Measurements from ENCODE around the gene OR2V2. TPM values are rescaled to one million over a fixed set of nuclear protein-coding genes. Genes with fewer than 3 reads are reported as not detected.

Gene OR2V2
- total and polyA plus RNA-seq, 2 donors (not counting 1 experiment from before 2014, with no cell fraction given), result not detected

GRCh38 chr5:181133610-181134231, 13.7 kb upstream of the OR2V2 start:
- intact Hi-C loops (cut with micrococcal nuclease), result no loop called here
- H3K9me3 Mint-ChIP-seq (ENCODE audit: insufficient read depth), result peaks cover 2% of the 10 kb centered on the region
- no peaks in the 10 kb centered on the region for H3K36me3 ChIP-seq (replicated peaks in 1 of 2; ENCODE audit: control extremely low read depth in 1 of 2, control insufficient read depth in 1 of 2, extremely low read depth in 1 of 2, insufficient read depth in 2 of 2, low read length in 1 of 2)
- no peaks in the 10 kb centered on the region for H3K4me1 Mint-ChIP-seq
- H3K4me2 ChIP-seq (replicated peaks; ENCODE audit: low read depth, low read length, poor library complexity, severe bottlenecking), result no peak overlapping the region
- no peaks in the 10 kb centered on the region for H4K20me1 ChIP-seq (ENCODE audit: control insufficient read depth, insufficient read depth, low read length, poor library complexity, severe bottlenecking)
- DNase-seq (no peak), ATAC-seq (ENCODE audit: low read depth) (no peak)
- ChIA-PET POLR2A (no interaction called here), CTCF (interaction anchor here (0.7 kb wide), 1 partner anchor 10 kb away, joined by 3 read pairs; no protein-coding TSS in a partner anchor)
- no peak overlapping the region for H3K4me3 Mint-ChIP-seq
- H3K4me3 ChIP-seq (ENCODE audit: control extremely low read depth in 1 of 5, extremely low read depth in 1 of 5, insufficient read depth in 1 of 5, low read depth in 2 of 5, low read length in 4 of 5), result no peak overlapping the region
- H3K9me3 ChIP-seq (ENCODE audit: control extremely low read depth in 1 of 3, control insufficient read depth in 2 of 3, insufficient read depth in 1 of 3, low read length in 2 of 3), result peaks cover 0 to 16% (median 3%) of the 10 kb centered on the region in 3 donors
- no peak overlapping the region for H3K9ac ChIP-seq (ENCODE audit: low read length)
- H3K27ac Mint-ChIP-seq, result no peak overlapping the region
- peaks cover 0 to 19% (median 7%) of the 10 kb centered on the region in 4 experiments for H3K27me3 ChIP-seq (replicated peaks in 1 of 4; ENCODE audit: control extremely low read depth in 1 of 4, control insufficient read depth in 3 of 4, insufficient read depth in 4 of 4, low read length in 3 of 4)
- TF ChIP-seq EZH2 (IDR thresholded peaks at IDR 0.05; ENCODE audit: borderline replicate concordance, insufficient read depth, low read depth, low read length, poor library complexity, severe bottlenecking) (no peak), CTCF (IDR thresholded peaks at IDR 0.05) (no peak)
- H3K79me2 ChIP-seq (ENCODE audit: control insufficient read depth, insufficient read depth, low read length), result no peaks in the 10 kb centered on the region
- H3K27me3 Mint-ChIP-seq, result peaks cover 41% of the 10 kb centered on the region
- no peaks in the 10 kb centered on the region for H3K4me1 ChIP-seq (ENCODE audit: control insufficient read depth in 2 of 2, insufficient read depth in 2 of 2, low read length in 2 of 2)
- no peak overlapping the region for H3K27ac ChIP-seq (ENCODE audit: low read length in 2 of 2)
- no peak overlapping the region for H2AFZ ChIP-seq (ENCODE audit: insufficient read depth, low read depth, low read length, poor library complexity, severe bottlenecking)
- WGBS (ENCODE audit: insufficient coverage), result 64% methylated on average over 8 of the region's 10 CpGs

GRCh38 chr5:181134259-181134658, 13.1 kb upstream of the OR2V2 start:
- no peak for TF ChIP-seq EZH2 (IDR thresholded peaks at IDR 0.05; ENCODE audit: borderline replicate concordance, insufficient read depth, low read depth, low read length, poor library complexity, severe bottlenecking)
- TF ChIP-seq CTCF (IDR thresholded peaks at IDR 0.05), result no peak
- H3K4me2 ChIP-seq (replicated peaks; ENCODE audit: low read depth, low read length, poor library complexity, severe bottlenecking), result no peak overlapping the region
- no peak overlapping the region for H3K27ac ChIP-seq (ENCODE audit: low read length in 2 of 2)
- Mint-ChIP-seq H3K27me3 (peaks cover 37% of the 10 kb centered on the region), H3K4me1 (no peaks in the 10 kb centered on the region), H3K9me3 (ENCODE audit: insufficient read depth) (peaks cover 3% of the 10 kb centered on the region), H3K4me3 (no peak overlapping the region), H3K27ac (no peak overlapping the region)
- H2AFZ ChIP-seq (ENCODE audit: insufficient read depth, low read depth, low read length, poor library complexity, severe bottlenecking), result no peak overlapping the region
- ChIA-PET POLR2A (no interaction called here), CTCF (no interaction called here)
- intact Hi-C loops (cut with micrococcal nuclease), result no loop called here
- H3K9me3 ChIP-seq (ENCODE audit: control extremely low read depth in 1 of 3, control insufficient read depth in 2 of 3, insufficient read depth in 1 of 3, low read length in 2 of 3), result peaks cover 0 to 16% (median 3%) of the 10 kb centered on the region in 3 donors
- WGBS (ENCODE audit: insufficient coverage), result 95% methylated on average over 4 of the region's 6 CpGs
- ATAC-seq (ENCODE audit: low read depth), result no peak
- no peaks in the 10 kb centered on the region for H4K20me1 ChIP-seq (ENCODE audit: control insufficient read depth, insufficient read depth, low read length, poor library complexity, severe bottlenecking)
- no peaks in the 10 kb centered on the region for H3K36me3 ChIP-seq (replicated peaks in 1 of 2; ENCODE audit: control extremely low read depth in 1 of 2, control insufficient read depth in 1 of 2, extremely low read depth in 1 of 2, insufficient read depth in 2 of 2, low read length in 1 of 2)
- H3K4me3 ChIP-seq (ENCODE audit: control extremely low read depth in 1 of 5, extremely low read depth in 1 of 5, insufficient read depth in 1 of 5, low read depth in 2 of 5, low read length in 4 of 5), result no peak overlapping the region
- H3K9ac ChIP-seq (ENCODE audit: low read length), result no peak overlapping the region
- DNase-seq, result no peak
- H3K79me2 ChIP-seq (ENCODE audit: control insufficient read depth, insufficient read depth, low read length), result no peaks in the 10 kb centered on the region
- peaks cover 0 to 19% (median 6%) of the 10 kb centered on the region in 4 experiments for H3K27me3 ChIP-seq (replicated peaks in 1 of 4; ENCODE audit: control extremely low read depth in 1 of 4, control insufficient read depth in 3 of 4, insufficient read depth in 4 of 4, low read length in 3 of 4)
- H3K4me1 ChIP-seq (ENCODE audit: control insufficient read depth in 2 of 2, insufficient read depth in 2 of 2, low read length in 2 of 2), result no peaks in the 10 kb centered on the region

Data from B cell (primary cell).